GM13977 (cell line): ENCODE results near the gene LRRC4C.

Source experiments
- DNase-seq: peaks from one replicate; pipeline ENCODE4 v3.0.0; 2012; ENCODE audit warnings: low spot score
- in situ Hi-C: fragments of 300-500 bp; cut with MboI; formaldehyde crosslinking; loops from one replicate; pipeline ENCODE4 v1.12.0; 2022; ENCODE audit warnings: low sequenced_read_pairs, low pct_unique_long_range_greater_than_20kb, mixed read lengths, inconsistent platforms; ENCODE audit not compliant: unreplicated experiment
- TF ChIP-seq, protein P1 (sequence below): IDR thresholded peaks from 2 replicates; pipeline ENCODE4 v1.5.1; 2012; ENCODE audit warnings: mild to moderate bottlenecking, control low read depth; ENCODE audit not compliant: insufficient read depth; ENCODE audit errors: extremely low read depth, missing control alignments

The LRRC4C gene

DNA sequence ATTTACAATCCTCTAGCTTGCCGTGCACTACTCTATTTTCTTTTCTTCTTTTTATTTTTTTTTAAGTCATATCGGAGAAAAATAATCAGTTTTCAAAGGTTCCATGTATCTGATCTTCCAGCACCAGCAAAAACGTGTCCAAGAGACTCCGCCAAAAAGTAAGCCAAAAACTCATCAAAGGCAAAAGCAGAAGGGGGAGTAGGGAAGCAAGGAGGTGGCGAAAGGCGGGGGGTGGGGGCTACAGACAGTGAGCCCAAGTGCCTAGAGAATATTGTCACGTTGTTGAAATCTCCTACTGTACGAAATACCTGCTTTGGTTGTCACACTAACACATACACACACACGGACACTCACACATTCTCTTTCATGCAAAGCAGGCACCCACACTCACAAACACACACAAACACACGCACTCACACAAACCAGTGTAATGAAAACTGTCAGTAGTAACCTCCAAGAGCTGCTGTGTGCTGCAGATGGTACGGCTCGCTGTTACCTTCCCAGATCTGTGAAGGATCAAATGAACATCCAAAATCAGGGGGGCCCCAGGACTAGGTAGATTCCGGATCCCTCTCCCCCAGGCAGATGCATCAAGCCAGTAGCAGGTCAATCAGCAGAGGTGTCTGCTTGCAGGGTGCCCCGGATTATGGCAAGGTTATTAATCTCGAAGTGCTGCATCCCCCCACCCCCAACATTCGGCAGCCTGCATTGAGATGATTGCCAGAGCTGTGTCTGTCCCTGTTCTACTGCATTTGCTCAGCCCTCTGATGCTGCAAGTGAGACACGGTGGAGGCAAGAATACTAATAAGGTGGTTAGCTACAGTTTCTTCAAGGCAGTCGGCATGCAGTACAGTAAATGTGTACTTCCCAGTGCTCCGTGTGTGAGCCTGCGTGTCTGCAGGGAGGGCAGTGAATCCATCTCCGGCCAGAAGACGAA, at the start of gene LRRC4C:
Gene LRRC4C, minus strand, starts transcription at position 188 of the 937 bp plus-strand sequence.
- DNase-seq: no peak
- TF ChIP-seq, protein P1, sequence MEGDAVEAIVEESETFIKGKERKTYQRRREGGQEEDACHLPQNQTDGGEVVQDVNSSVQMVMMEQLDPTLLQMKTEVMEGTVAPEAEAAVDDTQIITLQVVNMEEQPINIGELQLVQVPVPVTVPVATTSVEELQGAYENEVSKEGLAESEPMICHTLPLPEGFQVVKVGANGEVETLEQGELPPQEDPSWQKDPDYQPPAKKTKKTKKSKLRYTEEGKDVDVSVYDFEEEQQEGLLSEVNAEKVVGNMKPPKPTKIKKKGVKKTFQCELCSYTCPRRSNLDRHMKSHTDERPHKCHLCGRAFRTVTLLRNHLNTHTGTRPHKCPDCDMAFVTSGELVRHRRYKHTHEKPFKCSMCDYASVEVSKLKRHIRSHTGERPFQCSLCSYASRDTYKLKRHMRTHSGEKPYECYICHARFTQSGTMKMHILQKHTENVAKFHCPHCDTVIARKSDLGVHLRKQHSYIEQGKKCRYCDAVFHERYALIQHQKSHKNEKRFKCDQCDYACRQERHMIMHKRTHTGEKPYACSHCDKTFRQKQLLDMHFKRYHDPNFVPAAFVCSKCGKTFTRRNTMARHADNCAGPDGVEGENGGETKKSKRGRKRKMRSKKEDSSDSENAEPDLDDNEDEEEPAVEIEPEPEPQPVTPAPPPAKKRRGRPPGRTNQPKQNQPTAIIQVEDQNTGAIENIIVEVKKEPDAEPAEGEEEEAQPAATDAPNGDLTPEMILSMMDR: no peak
- in situ Hi-C loops: loop anchor here (25.0 kb wide), 1 partner anchor 1078 kb away; no protein-coding TSS in a partner anchor

DNA sequence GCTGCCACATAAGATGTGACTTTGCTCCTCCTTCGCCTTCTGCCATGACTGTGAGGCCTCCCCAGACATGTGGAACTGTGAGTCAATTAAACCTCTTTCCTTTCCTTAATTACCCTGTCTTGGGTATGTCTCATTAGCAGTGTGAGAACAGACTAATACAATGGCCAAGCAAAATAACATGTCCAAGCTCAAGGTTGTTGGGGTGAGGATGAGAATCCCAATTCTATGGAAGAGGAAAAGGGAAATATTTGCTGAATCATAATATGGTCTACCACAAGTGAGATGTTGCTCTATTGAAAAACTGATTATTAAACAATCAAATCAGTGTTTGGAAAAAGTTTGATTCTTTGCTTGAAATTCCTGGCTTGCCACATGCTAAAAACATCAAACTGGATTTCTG, 48.7 kb upstream of the LRRC4C start:
- TF ChIP-seq, protein P1: no peak
- in situ Hi-C loops: no loop called here
- DNase-seq: no peak

DNA sequence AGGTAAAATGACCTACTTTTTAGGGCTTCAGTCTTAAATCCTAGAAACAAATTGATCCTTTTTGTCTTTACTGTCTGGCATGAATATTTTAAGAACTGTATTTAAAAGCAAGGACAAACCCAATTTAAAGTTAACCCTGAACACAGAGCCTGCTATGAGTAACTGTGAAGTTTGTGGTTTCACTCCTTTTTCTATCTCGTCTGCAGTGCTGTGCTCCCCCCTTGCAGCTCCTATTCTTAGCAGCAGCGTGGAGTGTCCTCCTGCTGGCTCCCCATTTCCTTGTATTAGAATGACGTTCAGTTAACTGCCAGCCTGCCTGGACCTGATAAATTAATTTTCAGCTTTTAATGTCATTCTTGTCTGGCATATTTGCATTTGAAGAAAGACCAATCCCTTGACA, 40.0 kb upstream of the LRRC4C start:
- in situ Hi-C loops: no loop called here
- no peak for DNase-seq
- TF ChIP-seq, protein P1: no peak

DNA sequence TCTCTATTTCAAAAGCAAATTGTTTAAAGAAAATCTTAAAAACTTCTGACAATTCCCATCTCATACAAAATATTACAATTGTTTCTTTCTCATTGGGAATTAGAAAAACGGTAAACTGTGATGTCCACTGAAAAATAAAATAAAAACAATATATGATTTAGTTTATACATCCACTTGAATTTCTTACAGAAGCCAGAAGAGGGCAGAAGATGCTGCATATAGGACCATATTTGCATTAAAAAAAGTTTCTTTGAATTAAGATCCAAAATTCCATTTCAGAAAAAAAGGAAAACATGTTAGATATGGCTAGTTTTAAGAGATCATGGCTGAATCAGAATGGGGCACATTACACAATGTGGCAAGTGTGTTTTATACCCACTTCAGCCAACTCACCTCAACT, 39.3 kb upstream of the LRRC4C start:
- DNase-seq: no peak
- TF ChIP-seq, protein P1: peak; percentile 14
- in situ Hi-C loops: no loop called here

DNA sequence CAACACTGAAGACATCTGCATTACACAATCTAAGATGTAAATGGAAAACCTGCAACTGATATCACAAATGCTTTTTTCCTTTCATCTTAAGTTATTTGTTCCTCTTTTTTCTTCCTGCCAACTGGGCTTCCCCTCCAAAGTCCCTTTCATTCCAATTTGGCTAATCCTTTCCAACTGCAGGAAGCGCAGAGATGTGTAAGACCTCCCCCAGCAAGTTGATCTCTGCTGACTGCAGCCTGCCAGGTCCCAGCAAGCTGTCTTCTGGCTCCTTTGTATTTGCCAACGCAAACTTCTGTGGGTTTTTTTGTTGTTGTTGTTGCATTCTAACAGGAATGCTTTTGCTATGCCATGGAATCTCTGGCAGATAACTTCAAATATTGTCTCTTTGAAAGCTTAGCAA, 38.5 kb upstream of the LRRC4C start:
- TF ChIP-seq, protein P1: no peak
- in situ Hi-C loops: no loop called here
- DNase-seq: no peak

DNA sequence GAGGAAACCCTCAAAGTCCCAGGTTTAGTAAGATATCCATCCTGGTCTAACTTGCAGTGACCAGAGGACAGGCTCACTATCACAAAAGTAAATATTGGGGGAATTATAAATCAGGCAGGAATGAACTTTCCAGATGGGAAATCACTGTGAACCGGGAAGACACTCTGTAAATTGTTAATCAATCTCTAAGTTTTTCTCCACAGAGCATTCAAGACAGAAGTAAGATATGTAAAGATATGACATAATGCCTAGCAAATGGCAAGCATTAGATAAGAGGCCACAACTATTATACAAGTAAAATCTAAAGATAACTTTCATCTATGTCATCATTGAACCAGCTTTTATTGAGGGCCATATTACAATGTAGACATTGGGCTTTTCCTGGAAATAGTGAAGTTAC, 35.3 kb upstream of the LRRC4C start:
- in situ Hi-C loops: no loop called here
- DNase-seq: no peak
- TF ChIP-seq, protein P1: no peak
